ENCODE data around the gene CORO6. TPM values are rescaled to one million over a fixed set of nuclear protein-coding genes. Genes with fewer than 3 reads are reported as not detected.

The CORO6 gene
- polyA plus RNA-seq, 3 donors = 1.3 TPM; not detected in 2

DNA sequence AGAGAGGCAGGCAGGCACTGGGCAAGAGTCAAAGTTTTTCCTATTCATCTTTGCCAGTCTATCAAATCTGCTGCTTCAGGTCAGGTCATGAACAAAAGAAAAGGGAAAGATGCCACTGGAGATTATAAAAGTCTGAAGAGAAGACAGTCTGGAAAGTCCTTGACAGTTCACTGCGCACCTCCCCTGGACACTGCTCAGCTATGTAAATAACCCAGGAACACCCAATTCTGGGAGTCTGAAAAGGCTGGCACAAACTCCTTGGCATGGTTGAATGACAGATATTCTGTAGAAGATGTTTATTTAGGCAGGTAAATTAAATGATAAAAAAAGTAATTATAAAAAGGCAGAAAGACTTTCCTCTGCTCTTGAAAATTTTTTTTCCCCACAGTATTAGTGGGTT lies 5.2 kb upstream of the CORO6 start:
- peaks cover 53 to 70% of the 10 kb centered on the region in 2 donors for H3K36me3 ChIP-seq (replicated peaks in 1 of 2; ENCODE audit: control insufficient read depth in 1 of 2, insufficient read depth in 2 of 2, low read length in 2 of 2)
- Mint-ChIP-seq H3K27me3 (ENCODE audit: low read depth in 3 of 3) (peaks cover 9 to 12% (median 10%) of the 10 kb centered on the region in 3 donors), H3K36me3 (peaks cover 68% of the 10 kb centered on the region in 2 donors), H3K9me3 (no peaks in the 10 kb centered on the region), H3K4me3 (no peak overlapping the region), H3K4me1 (peaks cover 16% of the 10 kb centered on the region), H3K27ac (peak overlapping the region in 3 of 7 donors; percentile 11 to 73 (median 64))
- TF ChIP-seq, protein P1, sequence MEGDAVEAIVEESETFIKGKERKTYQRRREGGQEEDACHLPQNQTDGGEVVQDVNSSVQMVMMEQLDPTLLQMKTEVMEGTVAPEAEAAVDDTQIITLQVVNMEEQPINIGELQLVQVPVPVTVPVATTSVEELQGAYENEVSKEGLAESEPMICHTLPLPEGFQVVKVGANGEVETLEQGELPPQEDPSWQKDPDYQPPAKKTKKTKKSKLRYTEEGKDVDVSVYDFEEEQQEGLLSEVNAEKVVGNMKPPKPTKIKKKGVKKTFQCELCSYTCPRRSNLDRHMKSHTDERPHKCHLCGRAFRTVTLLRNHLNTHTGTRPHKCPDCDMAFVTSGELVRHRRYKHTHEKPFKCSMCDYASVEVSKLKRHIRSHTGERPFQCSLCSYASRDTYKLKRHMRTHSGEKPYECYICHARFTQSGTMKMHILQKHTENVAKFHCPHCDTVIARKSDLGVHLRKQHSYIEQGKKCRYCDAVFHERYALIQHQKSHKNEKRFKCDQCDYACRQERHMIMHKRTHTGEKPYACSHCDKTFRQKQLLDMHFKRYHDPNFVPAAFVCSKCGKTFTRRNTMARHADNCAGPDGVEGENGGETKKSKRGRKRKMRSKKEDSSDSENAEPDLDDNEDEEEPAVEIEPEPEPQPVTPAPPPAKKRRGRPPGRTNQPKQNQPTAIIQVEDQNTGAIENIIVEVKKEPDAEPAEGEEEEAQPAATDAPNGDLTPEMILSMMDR (IDR thresholded peaks at IDR 0.05) = no peak
- no CpG with 5 or more reads among the region's 1 CpG for WGBS (ENCODE audit: insufficient coverage)
- no peaks in the 10 kb centered on the region for H3K79me2 ChIP-seq (ENCODE audit: insufficient read depth, low read length)
- peaks cover 0 to 5% of the 10 kb centered on the region in 2 donors for H3K27me3 ChIP-seq (ENCODE audit: control insufficient read depth in 2 of 2, insufficient read depth in 2 of 2, low read length in 2 of 2)
- peak overlapping the region in 1 of 2 donors; percentile 5 for H3K27ac ChIP-seq (ENCODE audit: low read depth in 1 of 2, low read length in 2 of 2)
- H3K9me3 ChIP-seq (replicated peaks in 1 of 2; ENCODE audit: control insufficient read depth in 1 of 2, insufficient read depth in 1 of 2, low read length in 2 of 2) = no peaks in the 10 kb centered on the region
- intact Hi-C loops (cut with micrococcal nuclease) = no loop called here
- no peak overlapping the region for H3K4me3 ChIP-seq (replicated peaks in 1 of 3; ENCODE audit: low read depth in 2 of 3, low read length in 3 of 3)
- no peak overlapping the region for H3K9ac ChIP-seq (ENCODE audit: insufficient read depth, low read length, poor library complexity, severe bottlenecking)
- H3K4me2 ChIP-seq (replicated peaks; ENCODE audit: extremely low read depth, low read length, poor library complexity, severe bottlenecking) = no peak overlapping the region
- no peak overlapping the region for H2AFZ ChIP-seq (ENCODE audit: insufficient read depth, low read depth, low read length, poor library complexity, severe bottlenecking)
- peaks cover 100% of the 10 kb centered on the region for H4K20me1 ChIP-seq (ENCODE audit: insufficient read depth, low read length)
- peaks cover 2 to 4% of the 10 kb centered on the region in 2 donors for H3K4me1 ChIP-seq (ENCODE audit: control insufficient read depth in 1 of 2, insufficient read depth in 2 of 2, low read length in 2 of 2)
- DNase-seq = no peak

DNA sequence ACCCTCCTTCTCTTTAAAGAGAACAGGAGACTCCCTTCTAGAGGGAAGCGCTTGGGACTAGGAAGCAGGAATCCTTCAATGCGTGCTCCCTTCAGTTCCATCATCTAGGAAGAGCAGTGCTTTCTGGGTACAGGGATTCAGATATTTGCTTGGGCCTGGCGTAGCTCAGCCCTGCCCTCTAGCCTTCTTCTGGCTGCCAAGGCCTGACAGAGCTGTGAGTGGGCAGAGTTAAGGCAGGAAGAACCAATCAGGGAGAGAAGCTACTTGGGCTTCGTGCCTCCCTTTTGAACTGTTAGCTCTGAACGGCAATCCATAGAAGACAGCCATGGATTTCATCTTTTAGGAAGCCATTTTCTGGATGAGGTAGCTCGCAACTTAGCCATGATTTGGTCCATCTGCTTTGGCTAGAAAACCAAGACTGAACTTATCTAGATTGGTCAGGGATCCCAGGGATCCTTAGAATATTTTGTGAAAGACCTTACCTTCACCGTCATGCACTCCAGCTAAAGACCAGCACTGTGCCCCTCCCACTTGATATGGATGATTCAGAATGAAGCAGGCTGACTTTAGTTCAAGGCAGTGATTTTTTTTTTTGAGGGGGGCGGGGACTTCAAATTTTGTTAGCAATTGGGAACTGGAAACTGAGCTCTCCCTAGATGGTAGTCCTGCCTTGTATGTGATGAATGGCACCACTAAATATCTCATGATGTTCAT lies 2.5 kb upstream of the CORO6 start:
- H3K9ac ChIP-seq (ENCODE audit: insufficient read depth, low read length, poor library complexity, severe bottlenecking) = no peak overlapping the region
- intact Hi-C loops (cut with micrococcal nuclease) = no loop called here
- H4K20me1 ChIP-seq (ENCODE audit: insufficient read depth, low read length) = peaks cover 77% of the 10 kb centered on the region
- TF ChIP-seq, protein P1 (IDR thresholded peaks at IDR 0.05) = no peak
- peaks cover 25 to 43% of the 10 kb centered on the region in 2 donors for H3K36me3 ChIP-seq (replicated peaks in 1 of 2; ENCODE audit: control insufficient read depth in 1 of 2, insufficient read depth in 2 of 2, low read length in 2 of 2)
- peaks cover 41% of the 10 kb centered on the region in 2 donors for H3K36me3 Mint-ChIP-seq
- no peaks in the 10 kb centered on the region for H3K79me2 ChIP-seq (ENCODE audit: insufficient read depth, low read length)
- H3K27ac ChIP-seq (ENCODE audit: low read depth in 1 of 2, low read length in 2 of 2) = no peak overlapping the region
- H3K27ac Mint-ChIP-seq = peak overlapping the region in 1 of 7 donors; percentile 42
- no peak overlapping the region for H3K4me3 ChIP-seq (replicated peaks in 1 of 3; ENCODE audit: low read depth in 2 of 3, low read length in 3 of 3)
- peaks cover 13 to 16% of the 10 kb centered on the region in 2 donors for H3K4me1 ChIP-seq (ENCODE audit: control insufficient read depth in 1 of 2, insufficient read depth in 2 of 2, low read length in 2 of 2)
- no peak for DNase-seq
- H3K4me3 Mint-ChIP-seq = no peak overlapping the region
- peaks cover 22 to 40% (median 30%) of the 10 kb centered on the region in 3 donors for H3K27me3 Mint-ChIP-seq (ENCODE audit: low read depth in 3 of 3)
- no peak overlapping the region for H3K4me2 ChIP-seq (replicated peaks; ENCODE audit: extremely low read depth, low read length, poor library complexity, severe bottlenecking)
- WGBS (ENCODE audit: insufficient coverage) = 95% methylated on average over 3 of the region's 8 CpGs
- H3K9me3 ChIP-seq (replicated peaks in 1 of 2; ENCODE audit: control insufficient read depth in 1 of 2, insufficient read depth in 1 of 2, low read length in 2 of 2) = no peaks in the 10 kb centered on the region
- H2AFZ ChIP-seq (ENCODE audit: insufficient read depth, low read depth, low read length, poor library complexity, severe bottlenecking) = no peak overlapping the region
- H3K4me1 Mint-ChIP-seq = peaks cover 26% of the 10 kb centered on the region
- no peaks in the 10 kb centered on the region for H3K9me3 Mint-ChIP-seq
- peaks cover 0 to 29% of the 10 kb centered on the region in 2 donors for H3K27me3 ChIP-seq (ENCODE audit: control insufficient read depth in 2 of 2, insufficient read depth in 2 of 2, low read length in 2 of 2)

Measured in CD14-positive monocyte (primary cell).